Neuron (in vitro differentiated cells): ENCODE results near the gene PAXX.
A peak's percentile ranks its signal among the peaks of the same experiment; 100 is the strongest.

Experiments used
- H2AFZ ChIP-seq: one replicate; pipeline ENCODE4 v1.6.1; 2013; ENCODE audit warnings: low read depth, mild to moderate bottlenecking, inconsistent platforms, low read length, moderate library complexity
- H3K27me3 ChIP-seq: one replicate; pipeline ENCODE4 v1.6.1; 2013; ENCODE audit warnings: low read length; ENCODE audit not compliant: insufficient read depth
- H3K36me3 ChIP-seq: one replicate; pipeline ENCODE4 v1.6.1; 2013; ENCODE audit warnings: low read length; ENCODE audit not compliant: insufficient read depth
- H3K4me1 ChIP-seq: one replicate; pipeline ENCODE4 v1.6.1; 2013; ENCODE audit warnings: low read length; ENCODE audit not compliant: insufficient read depth
- H3K4me3 ChIP-seq: 2 replicates; pipeline ENCODE4 v1.5.1; 2013; ENCODE audit warnings: mild to moderate bottlenecking, low read length, moderate library complexity
- H3K9me3 ChIP-seq: one replicate; pipeline ENCODE4 v1.6.1; 2013; ENCODE audit warnings: low read length

Gene PAXX

GRCh38 chr9:137020771-137021567 is 28.7 kb downstream of the PAXX start:
- Histone ChIP-seq H3K9me3 (peaks cover 2% of the 10 kb centered on the region), H2AFZ (no peak overlapping the region), H3K36me3 (peaks cover 9% of the 10 kb centered on the region), H3K4me3 (no peak overlapping the region), H3K4me1 (peaks cover 14% of the 10 kb centered on the region), H3K27me3 (no peaks in the 10 kb centered on the region)

DNA sequence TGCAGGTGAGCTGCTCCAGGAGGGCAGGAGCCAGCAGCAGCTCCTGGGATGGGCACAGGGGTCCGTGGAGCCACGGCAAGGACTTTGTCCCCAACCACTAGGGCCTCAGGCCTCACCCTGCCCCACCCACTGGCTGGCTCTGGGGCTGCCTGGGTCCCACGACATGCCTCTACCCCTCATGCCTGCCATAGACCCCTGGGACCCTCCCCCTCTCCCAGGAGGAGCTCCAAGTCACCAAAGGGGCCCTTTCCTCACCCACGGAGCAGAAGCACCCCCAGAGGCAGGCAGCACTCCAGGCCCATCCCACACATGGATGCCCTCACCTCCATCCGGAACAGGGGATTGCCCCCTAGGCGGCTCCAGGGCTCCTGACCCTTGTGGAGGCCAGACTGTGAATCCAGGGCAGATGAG is 29.4 kb downstream of the PAXX start:
- H3K36me3 ChIP-seq: peaks cover 6% of the 10 kb centered on the region
- H2AFZ ChIP-seq: no peak overlapping the region
- peaks cover 2% of the 10 kb centered on the region for H3K9me3 ChIP-seq
- no peak overlapping the region for H3K4me3 ChIP-seq
- H3K4me1 ChIP-seq: peaks cover 20% of the 10 kb centered on the region
- no peaks in the 10 kb centered on the region for H3K27me3 ChIP-seq

- peaks cover 25% of the 10 kb centered on the region for H3K4me1 ChIP-seq
- peaks cover 2% of the 10 kb centered on the region for H3K9me3 ChIP-seq
These were observed 29.9 kb downstream of the PAXX start for GRCh38 chr9:137021979-137022661.

GRCh38 chr9:137022662-137023008 is 30.4 kb downstream of the PAXX start:
- H3K27me3 ChIP-seq: no peaks in the 10 kb centered on the region
- no peak overlapping the region for H2AFZ ChIP-seq
- H3K36me3 ChIP-seq: no peaks in the 10 kb centered on the region
- no peak overlapping the region for H3K4me3 ChIP-seq
- H3K4me1 ChIP-seq: peaks cover 30% of the 10 kb centered on the region
- H3K9me3 ChIP-seq: no peaks in the 10 kb centered on the region

More at GRCh38 chr9:137021979-137022661, 29.9 kb downstream of the PAXX start:
- Histone ChIP-seq H2AFZ (no peak overlapping the region), H3K27me3 (no peaks in the 10 kb centered on the region), H3K4me3 (no peak overlapping the region), H3K36me3 (peaks cover under 1% of the 10 kb centered on the region)

- Histone ChIP-seq H3K9me3 (no peaks in the 10 kb centered on the region), H3K4me3 (no peak overlapping the region), H3K27me3 (no peaks in the 10 kb centered on the region), H3K4me1 (peaks cover 30% of the 10 kb centered on the region), H3K36me3 (no peaks in the 10 kb centered on the region), H2AFZ (no peak overlapping the region)
These were observed 30.9 kb downstream of the PAXX start for GRCh38 chr9:137023157-137023556.

DNA sequence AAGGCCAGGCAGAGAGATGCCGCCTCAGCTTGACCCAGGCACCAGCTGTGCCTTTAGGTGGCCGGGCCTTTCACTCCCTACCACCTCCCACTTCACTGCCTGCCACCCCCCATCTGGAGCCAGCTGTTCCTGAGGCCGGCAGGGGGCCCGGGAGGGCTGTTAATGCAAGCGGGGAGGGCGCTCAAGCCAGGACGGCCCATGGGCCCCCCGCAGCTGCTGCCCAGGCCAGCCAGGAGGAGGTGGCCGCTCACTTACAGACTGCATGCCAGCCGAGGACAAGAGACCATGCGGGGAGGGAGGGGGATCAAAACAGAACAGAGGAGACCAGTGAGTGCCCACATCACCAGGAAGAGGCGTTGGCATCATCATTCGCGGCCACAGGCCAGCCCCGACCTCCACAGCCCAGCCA is 31.4 kb downstream of the PAXX start:
- no peaks in the 10 kb centered on the region for H3K9me3 ChIP-seq
- H3K27me3 ChIP-seq: no peaks in the 10 kb centered on the region
- peaks cover 32% of the 10 kb centered on the region for H3K4me1 ChIP-seq
- no peak overlapping the region for H3K4me3 ChIP-seq
- H3K36me3 ChIP-seq: no peaks in the 10 kb centered on the region
- H2AFZ ChIP-seq: no peak overlapping the region

GRCh38 chr9:137025517-137025966 is 33.3 kb downstream of the PAXX start:
- Histone ChIP-seq H3K4me3 (no peak overlapping the region), H3K4me1 (peaks cover 33% of the 10 kb centered on the region), H3K36me3 (no peaks in the 10 kb centered on the region), H2AFZ (no peak overlapping the region), H3K27me3 (no peaks in the 10 kb centered on the region), H3K9me3 (no peaks in the 10 kb centered on the region)

- no peaks in the 10 kb centered on the region for H3K9me3 ChIP-seq
- H2AFZ ChIP-seq: no peak overlapping the region
- no peak overlapping the region for H3K4me3 ChIP-seq
- H3K4me1 ChIP-seq: peaks cover 33% of the 10 kb centered on the region
- H3K36me3 ChIP-seq: no peaks in the 10 kb centered on the region
- H3K27me3 ChIP-seq: no peaks in the 10 kb centered on the region
These were observed 34.2 kb downstream of the PAXX start for GRCh38 chr9:137026384-137026783.

- Histone ChIP-seq H3K36me3 (no peaks in the 10 kb centered on the region), H3K4me1 (peaks cover 33% of the 10 kb centered on the region), H3K9me3 (no peaks in the 10 kb centered on the region), H2AFZ (no peak overlapping the region), H3K4me3 (peak overlapping the region; percentile 58), H3K27me3 (no peaks in the 10 kb centered on the region)
These were observed 34.6 kb downstream of the PAXX start for GRCh38 chr9:137026828-137027227.

- H2AFZ ChIP-seq: peak within 1 kb of the TSS; percentile 89
- H3K27me3 ChIP-seq: no peaks in the 10 kb centered on the region
- H3K36me3 ChIP-seq: no peaks in the 10 kb centered on the region
- H3K9me3 ChIP-seq: no peaks in the 10 kb centered on the region
- H3K4me3 ChIP-seq: peak within 1 kb of the TSS; percentile 58
- H3K4me1 ChIP-seq: peaks cover 33% of the 10 kb centered on the region
These were observed 35.4 kb downstream of the PAXX start, which contains the start of gene ABCA2 for GRCh38 chr9:137027369-137028262. ABCA2 (minus strand) TSS chr9:137028237; CDS start chr9:137028140, 97 bp downstream.

DNA sequence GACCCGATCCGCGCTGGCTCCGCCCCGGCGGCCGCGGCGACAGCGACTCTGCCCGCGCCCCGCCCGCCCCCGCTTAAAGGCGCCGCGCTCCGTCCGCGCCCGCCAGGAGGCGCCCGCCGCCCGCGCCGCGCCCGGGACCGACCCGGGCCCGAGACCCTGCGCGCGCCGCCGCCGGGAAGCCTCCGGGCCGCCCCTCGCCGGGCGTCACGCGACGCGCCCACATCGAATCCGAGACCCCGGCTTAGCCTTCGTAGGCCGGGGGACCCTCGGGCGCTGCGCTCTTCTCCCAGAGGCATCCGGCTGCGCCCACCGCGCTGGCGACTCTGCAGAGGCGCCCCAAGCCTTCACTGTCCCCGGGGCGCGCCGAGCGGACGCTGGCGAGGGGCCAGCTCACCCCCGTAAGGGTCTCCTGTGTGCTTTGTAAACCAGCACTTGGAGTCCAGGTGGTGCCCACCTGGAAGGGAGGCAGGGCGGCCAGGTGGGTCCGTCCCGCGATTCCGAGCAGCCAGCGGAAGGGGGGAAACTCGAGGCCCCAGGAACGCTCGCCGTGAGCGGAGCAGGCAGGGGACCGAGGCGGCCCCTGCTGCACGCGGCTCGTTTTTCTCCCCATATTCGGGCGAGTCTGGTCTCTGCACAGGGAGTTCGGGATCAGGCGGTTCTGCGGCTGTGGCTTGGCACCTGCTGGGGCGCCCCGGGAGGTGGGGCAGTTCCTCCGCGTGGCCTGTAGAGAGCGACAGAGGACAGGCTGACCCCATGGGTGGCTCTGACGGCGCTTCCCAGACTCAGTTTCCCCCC is 36.2 kb downstream of the PAXX start:
- H3K27me3 ChIP-seq: no peaks in the 10 kb centered on the region
- peaks cover 33% of the 10 kb centered on the region for H3K4me1 ChIP-seq
- H3K4me3 ChIP-seq: peak overlapping the region; percentile 57
- peak overlapping the region; percentile 89 for H2AFZ ChIP-seq
- no peaks in the 10 kb centered on the region for H3K36me3 ChIP-seq
- H3K9me3 ChIP-seq: no peaks in the 10 kb centered on the region
